PC-3 (cell line): ENCODE measurements around the gene DRAM1.

Source experiments
- CTCF ChIP-seq: fragments of 300-600 bp; sonication (generic); conservative IDR thresholded peaks from 2 replicates; pipeline ENCODE4 v1.5.1; 2017; ENCODE audit warnings: antibody characterized with exemption, low read depth, mild to moderate bottlenecking, low read length
- EZH2 ChIP-seq: fragments of 300-600 bp; sonication (generic); IDR thresholded peaks from one replicate; pipeline ENCODE4 v1.6.1; 2017; ENCODE audit warnings: antibody characterized with exemption, mild to moderate bottlenecking, low read length; ENCODE audit not compliant: unreplicated experiment
- EZH2phosphoT487 ChIP-seq: fragments of 300-600 bp; sonication (generic); IDR thresholded peaks from 2 replicates; pipeline ENCODE4 v1.6.1; 2018; ENCODE audit warnings: mild to moderate bottlenecking, antibody characterized with exemption, low read length, borderline replicate concordance

- no peak for TF ChIP-seq CTCF
- no peak for TF ChIP-seq EZH2
- no peak for TF ChIP-seq EZH2phosphoT487
Observed at GRCh38 chr12:101855976-101856375, 21.4 kb upstream of the DRAM1 start.
